ENCODE data around the gene ZBED1.
"Not testable (repeated sequence)": the region's sequence is repeated elsewhere in the genome, so short reads cannot be mapped to it uniquely, and the experiment has no call there.

The ZBED1 gene

DNA sequence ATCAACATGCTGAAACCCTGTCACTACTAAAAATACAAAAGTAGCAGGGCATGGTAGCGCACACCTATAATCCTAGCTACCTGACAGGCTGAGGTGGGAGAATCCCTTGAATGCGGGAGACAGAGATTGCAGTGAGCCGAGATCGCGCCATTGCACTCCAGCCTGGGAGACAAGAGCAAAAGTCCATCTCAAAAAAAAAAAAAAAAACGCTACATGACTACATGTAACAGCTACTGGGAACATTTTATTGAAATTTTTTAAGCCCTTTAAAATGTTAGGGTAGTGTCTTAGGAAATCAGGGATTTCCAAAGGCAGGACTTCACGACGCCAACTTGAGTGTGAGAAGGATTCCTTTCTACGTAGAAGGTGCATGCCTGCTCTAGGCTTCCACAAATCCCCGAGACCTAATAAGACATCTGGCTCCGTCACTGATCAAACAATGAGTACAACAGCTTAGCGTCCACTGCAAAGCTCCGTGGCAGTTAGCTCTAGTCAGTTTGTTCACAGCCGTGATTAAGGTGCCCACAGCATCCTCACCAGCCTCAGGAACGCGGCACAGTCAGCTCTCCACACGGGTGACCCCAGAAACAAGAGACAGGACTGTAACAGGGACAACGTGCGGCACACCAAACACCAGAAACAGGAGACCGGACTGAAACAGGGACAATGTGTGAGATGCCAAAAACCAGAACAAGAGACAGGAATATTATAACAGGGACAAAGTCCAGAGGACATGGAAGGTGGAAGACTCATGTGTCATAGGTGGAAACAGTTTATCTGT is 33.7 kb downstream of the ZBED1 start:
- TF ChIP-seq, protein P1, sequence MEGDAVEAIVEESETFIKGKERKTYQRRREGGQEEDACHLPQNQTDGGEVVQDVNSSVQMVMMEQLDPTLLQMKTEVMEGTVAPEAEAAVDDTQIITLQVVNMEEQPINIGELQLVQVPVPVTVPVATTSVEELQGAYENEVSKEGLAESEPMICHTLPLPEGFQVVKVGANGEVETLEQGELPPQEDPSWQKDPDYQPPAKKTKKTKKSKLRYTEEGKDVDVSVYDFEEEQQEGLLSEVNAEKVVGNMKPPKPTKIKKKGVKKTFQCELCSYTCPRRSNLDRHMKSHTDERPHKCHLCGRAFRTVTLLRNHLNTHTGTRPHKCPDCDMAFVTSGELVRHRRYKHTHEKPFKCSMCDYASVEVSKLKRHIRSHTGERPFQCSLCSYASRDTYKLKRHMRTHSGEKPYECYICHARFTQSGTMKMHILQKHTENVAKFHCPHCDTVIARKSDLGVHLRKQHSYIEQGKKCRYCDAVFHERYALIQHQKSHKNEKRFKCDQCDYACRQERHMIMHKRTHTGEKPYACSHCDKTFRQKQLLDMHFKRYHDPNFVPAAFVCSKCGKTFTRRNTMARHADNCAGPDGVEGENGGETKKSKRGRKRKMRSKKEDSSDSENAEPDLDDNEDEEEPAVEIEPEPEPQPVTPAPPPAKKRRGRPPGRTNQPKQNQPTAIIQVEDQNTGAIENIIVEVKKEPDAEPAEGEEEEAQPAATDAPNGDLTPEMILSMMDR (conservative IDR thresholded peaks at IDR 0.05; ENCODE audit: low read depth), result no peak
- no peak for DNase-seq (ENCODE audit: low spot score)
- ChIA-PET CTCF (no interaction called here), POLR2A (ENCODE audit: low non-redundant PET) (no interaction called here)
- H3K27ac ChIP-seq, result no peak overlapping the region

DNA sequence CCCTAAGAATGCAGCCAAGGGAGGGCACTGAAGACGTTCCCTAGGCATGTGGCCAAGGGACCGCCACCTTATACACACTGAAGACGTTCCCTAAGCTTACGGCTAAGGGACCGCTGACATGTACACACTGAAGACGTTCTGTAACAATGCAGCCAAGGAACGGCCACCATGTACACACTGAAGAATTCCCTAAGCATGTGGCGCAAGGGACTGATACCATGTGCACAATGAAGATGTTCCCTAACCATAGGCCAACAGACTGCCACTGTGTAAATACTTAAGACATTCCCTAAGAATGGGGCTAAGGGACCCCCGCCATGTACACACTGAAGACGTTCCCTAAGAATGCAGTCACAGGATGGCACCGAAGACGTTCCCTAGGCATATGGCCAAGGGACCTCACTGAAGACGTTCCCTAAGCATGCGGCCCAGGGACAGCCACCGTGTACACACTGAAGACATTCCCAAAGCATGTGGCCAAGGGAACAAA is 36.1 kb downstream of the ZBED1 start:
- ChIA-PET POLR2A (ENCODE audit: low non-redundant PET) (no interaction called here), CTCF (no interaction called here)
- no peak overlapping the region for H3K27ac ChIP-seq
- TF ChIP-seq, protein P1 (conservative IDR thresholded peaks at IDR 0.05; ENCODE audit: low read depth), result no peak
- DNase-seq (ENCODE audit: low spot score), result no peak

DNA sequence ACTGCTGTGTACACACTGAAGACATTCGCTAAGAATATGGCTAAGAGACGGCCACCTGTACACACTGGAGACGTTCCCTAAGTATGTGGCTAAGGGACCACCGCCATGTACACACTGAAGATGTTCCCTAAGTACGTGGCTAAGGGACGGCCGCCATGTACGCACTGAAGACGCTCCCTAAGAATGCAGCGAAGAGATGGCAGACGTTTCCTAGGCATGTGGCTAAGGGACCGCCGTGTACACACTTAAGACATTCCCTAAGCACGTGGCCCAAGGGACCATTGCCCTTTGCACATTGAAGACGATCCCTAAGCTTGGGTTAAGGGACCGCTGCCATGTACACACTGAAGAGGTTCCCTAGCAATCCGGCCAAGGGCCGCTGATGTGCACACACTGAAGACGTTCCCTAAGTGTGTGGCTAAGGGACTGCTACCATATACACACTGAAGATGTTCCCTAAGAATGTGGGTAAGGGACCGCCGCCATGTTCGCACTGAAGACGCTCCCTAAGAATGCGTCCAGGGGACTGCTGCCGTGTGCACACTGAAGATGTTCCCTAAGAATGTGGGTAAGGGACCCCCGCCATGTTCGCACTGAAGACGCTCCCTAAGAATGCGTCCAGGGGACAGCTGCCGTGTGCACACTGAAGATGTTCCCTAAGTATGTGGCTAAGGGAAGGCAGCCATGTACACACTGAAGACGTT is 36.7 kb downstream of the ZBED1 start:
- ChIA-PET CTCF (no interaction called here), POLR2A (ENCODE audit: low non-redundant PET) (no interaction called here)
- DNase-seq (ENCODE audit: low spot score), result no peak
- H3K27ac ChIP-seq, result no peak overlapping the region
- TF ChIP-seq, protein P1 (conservative IDR thresholded peaks at IDR 0.05; ENCODE audit: low read depth), result no peak

DNA sequence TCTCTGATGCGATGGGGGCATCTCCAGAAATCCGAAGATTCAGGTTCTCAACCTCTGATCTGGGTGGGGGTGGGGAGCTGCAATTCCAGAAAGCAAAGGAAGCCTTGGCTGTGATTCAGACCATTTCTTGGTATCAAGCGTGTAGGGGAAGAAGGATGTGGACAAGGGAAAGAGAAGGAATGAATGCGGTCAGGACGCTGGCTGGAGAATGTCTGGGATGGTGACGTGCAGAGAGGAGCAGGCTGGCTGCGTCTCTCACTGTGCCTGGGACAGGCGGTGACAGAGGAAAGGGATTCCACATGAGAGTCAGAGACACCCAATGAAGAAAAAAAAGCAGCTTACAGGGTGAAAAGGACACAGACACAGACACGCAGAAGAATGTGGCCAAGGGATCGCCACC is 37.3 kb downstream of the ZBED1 start:
- POLR2A ChIA-PET (ENCODE audit: low non-redundant PET); DNase-seq (ENCODE audit: low spot score); CTCF ChIA-PET; H3K27ac ChIP-seq: not testable (repeated sequence)

DNA sequence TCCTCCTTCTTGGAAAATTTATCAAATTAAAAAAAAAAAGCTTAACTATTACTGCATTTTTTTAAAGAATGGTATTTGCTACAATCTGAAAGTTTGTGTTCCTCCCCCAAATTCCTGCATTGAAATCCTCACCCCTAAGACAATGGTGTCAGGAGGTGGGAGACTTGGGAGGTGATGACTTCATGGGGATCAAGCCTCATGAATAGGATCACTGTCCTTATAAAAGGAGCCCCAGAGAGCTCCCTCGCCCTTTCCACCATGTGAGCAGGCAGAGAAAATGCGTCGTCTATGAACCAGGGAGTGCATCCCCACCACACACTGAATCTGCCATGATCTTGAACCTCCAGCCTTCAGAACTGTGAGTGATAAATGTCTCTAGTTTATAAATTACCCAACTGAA is 38.0 kb downstream of the ZBED1 start:
- no peak overlapping the region for H3K27ac ChIP-seq
- TF ChIP-seq, protein P1 (conservative IDR thresholded peaks at IDR 0.05; ENCODE audit: low read depth), result no peak
- ChIA-PET CTCF (no interaction called here), POLR2A (ENCODE audit: low non-redundant PET) (no interaction called here)
- no peak for DNase-seq (ENCODE audit: low spot score)

DNA sequence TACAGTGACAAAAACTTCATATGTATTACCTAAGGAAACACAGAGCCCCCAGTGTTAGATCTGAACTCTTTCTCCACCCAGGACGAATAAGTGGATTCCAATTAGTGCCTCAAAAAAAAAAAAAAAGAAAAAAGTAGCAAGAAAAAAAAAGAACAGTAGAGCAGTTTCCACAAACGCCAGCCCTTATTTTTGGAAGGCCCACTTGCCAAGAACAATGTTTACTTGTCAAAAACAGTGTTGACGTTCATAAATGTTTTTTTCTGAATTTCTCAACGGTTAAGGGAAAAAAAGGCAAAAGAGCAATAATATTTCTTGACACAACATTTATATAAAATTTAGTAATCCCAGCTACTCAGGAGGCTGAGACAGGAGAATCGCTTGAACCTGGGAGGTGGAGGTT is 38.7 kb downstream of the ZBED1 start:
- POLR2A ChIA-PET (ENCODE audit: low non-redundant PET), result no interaction called here
- H3K27ac ChIP-seq, result no peak overlapping the region
- CTCF ChIA-PET, result no interaction called here
- DNase-seq (ENCODE audit: low spot score), result no peak
- TF ChIP-seq, protein P1 (conservative IDR thresholded peaks at IDR 0.05; ENCODE audit: low read depth), result no peak

DNA sequence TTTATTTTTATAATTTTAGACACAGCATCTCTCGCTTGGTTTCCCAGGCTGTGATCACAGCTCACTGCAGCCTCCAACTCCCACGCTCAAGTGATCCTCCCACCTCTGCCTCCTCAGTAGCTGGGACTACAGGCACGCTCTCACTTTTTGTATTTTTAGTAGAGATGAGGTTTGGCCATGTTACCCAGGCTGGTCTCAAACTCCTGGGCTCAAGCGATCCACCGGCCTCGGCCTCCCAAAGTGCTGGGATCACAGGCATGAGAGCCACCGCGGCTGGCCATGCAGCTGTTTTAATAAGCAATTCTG is 39.1 kb downstream of the ZBED1 start:
- TF ChIP-seq, protein P1 (conservative IDR thresholded peaks at IDR 0.05; ENCODE audit: low read depth), result no peak
- no peak for DNase-seq (ENCODE audit: low spot score)
- CTCF ChIA-PET, result no interaction called here
- H3K27ac ChIP-seq, result no peak overlapping the region
- POLR2A ChIA-PET (ENCODE audit: low non-redundant PET), result no interaction called here

DNA sequence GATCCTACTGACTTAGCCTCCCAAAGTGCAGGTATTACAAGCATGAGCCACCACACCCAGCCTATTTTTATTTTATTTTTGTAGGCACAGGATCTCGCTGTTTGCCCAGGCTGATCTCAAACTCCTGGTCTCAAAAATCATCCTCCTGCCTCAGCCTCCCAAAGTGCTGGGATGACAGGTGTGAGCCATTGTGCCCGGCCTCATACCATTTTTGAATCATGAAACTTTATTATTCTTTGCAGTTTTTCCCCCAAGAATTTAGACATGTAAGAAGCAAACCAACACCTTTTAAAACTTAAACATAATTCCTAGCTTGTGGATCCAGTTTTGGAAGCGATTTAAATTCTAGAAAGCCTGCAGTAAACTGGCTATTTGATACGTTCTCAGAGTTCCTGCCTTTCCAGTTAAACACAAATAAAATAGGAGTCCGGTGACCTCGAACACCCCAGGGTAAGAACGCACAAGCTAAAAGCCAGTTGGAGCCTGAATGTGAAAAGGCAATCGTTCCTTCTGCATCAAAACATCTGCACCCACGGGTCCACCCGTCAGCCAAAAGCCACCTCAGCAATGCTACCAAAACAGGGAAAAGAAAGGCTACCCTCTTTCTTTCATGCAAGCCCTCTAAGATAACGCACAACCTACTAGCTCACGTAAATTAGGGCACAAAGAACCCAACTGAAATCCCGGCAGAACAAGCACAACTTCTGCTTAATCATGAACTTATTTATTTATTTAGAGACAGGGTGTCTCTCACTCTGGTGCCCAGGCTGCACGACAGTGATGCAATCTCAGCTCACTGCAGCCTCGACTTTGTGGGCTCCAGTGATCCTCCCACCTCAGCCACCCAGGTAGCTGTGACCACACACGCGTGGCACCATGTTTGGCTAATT is 39.7 kb downstream of the ZBED1 start:
- POLR2A ChIA-PET (ENCODE audit: low non-redundant PET); H3K27ac ChIP-seq; CTCF ChIA-PET; DNase-seq (ENCODE audit: low spot score): not testable (repeated sequence)

DNA sequence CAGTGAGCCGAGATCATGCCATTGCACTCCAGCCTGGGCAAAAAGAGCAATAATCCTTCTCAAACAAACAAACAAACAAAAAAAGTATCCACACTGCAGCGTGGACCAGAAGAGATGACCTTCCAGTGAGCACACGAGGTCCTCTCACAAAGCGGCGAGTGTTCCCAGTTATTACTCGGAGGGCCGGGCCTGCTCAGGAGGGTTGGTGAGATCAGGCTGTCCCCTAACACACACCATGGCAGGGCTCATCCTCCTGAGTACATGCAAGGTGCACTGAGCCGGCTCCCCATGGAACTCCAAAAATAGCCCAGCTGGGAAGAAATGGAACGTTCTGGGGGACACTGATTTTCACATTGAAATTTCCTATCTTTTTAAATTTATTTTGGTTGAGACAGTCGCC is 40.7 kb downstream of the ZBED1 start:
- POLR2A ChIA-PET (ENCODE audit: low non-redundant PET); DNase-seq (ENCODE audit: low spot score); H3K27ac ChIP-seq; CTCF ChIA-PET: not testable (repeated sequence)

All from RWPE1 (cell line).